Measurements from ENCODE around the gene OLFML2A. TPM values are rescaled to one million over a fixed set of nuclear protein-coding genes. Genes with fewer than 3 reads are reported as not detected.

The OLFML2A gene
- total and polyA plus RNA-seq, 2 of the 13 experiments (the other 11 are each of a cell fraction or from before 2014, with no cell fraction given): 0.01 to 0.02 TPM

GRCh38 chr9:124852829-124853531, 76.0 kb downstream of the OLFML2A start, which contains the start of gene WDR38 (continued):
- TF ChIP-seq ZNF687 (CRISPR knock-in tag; IDR thresholded peaks at IDR 0.05): peak; percentile 75
- peak; percentile 83 for TF ChIP-seq POGK (CRISPR knock-in tag; conservative IDR thresholded peaks at IDR 0.05)
- TF ChIP-seq GATAD1 (CRISPR knock-in tag; IDR thresholded peaks at IDR 0.05): peak; percentile 59
- TF ChIP-seq ZNF816 (CRISPR knock-in tag; IDR thresholded peaks at IDR 0.05; ENCODE audit: borderline replicate concordance): no peak
- TF ChIP-seq BRCA1 (CRISPR knock-in tag; IDR thresholded peaks at IDR 0.05): 0 out of 2 replicates have a peak, but pooled peaks have one; percentile 74
- TF ChIP-seq RERE (CRISPR knock-in tag; IDR thresholded peaks at IDR 0.05; ENCODE audit: low read depth): no peak
- TF ChIP-seq AGO1 (IDR thresholded peaks at IDR 0.05; ENCODE audit: low read depth, low read length, poor library complexity, severe bottlenecking): peak; percentile 14
- 0 out of 2 replicates have a peak, but pooled peaks have one; percentile 47 for TF ChIP-seq SRY (CRISPR knock-in tag; IDR thresholded peaks at IDR 0.05)
- TF ChIP-seq ZNF724P (CRISPR knock-in tag; IDR thresholded peaks at IDR 0.05; ENCODE audit: borderline replicate concordance): peak; percentile 72; the same call in 1 of the 2 replicates
- TF ChIP-seq HMG20B (CRISPR knock-in tag; conservative IDR thresholded peaks at IDR 0.05): no peak
- peak; percentile 69; the same call in 1 of the 2 replicates for TF ChIP-seq ZHX1 (CRISPR knock-in tag; IDR thresholded peaks at IDR 0.05; ENCODE audit: low read depth)
- no peak for TF ChIP-seq SAFB2 (CRISPR knock-in tag; IDR thresholded peaks at IDR 0.05; ENCODE audit: borderline replicate concordance, low read depth)
- TF ChIP-seq ZNF567 (CRISPR knock-in tag; IDR thresholded peaks at IDR 0.05; ENCODE audit: borderline replicate concordance): peak; percentile 92; the same call in 1 of the 2 replicates

All from HepG2 (cell line).